ENCODE data around the gene PRXL2A.

The PRXL2A gene

DNA sequence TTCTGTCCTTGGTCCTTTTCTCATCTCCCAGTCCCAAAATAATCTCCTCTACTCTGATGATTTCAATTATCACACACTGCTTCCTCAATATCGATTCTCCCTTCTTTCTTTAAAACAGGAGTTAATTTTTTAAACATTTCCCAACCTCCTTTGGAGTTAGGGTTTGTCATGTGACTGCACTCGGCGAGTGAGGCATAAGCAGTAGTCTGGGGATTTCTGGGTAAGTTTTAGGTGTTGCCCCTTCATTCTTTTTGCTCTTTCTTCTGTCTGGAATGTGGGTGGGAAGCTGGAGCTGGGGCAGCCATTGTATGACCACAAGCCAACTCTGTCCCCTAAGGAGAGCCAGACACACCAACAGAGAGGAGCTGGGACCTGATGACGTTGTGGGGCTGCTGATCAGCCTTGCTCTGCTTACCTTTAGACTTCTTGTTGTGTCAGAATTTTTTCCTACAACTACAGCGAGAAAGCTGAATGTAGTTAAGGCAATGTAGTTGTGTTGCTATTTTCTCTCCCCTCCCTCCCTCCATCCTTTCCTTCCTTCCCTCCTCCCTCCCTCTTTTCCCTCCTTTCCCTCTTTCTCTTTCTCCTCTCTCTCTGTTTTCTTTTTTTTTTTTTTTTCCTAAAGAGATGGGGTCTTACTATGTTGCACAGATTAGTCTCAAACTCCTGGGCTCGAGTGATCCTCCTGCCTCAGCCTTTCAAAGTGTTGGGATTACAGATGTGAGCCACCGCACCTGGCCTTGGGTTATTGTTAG is 39.3 kb downstream of the PRXL2A start:
- DNase-seq (ENCODE audit: extremely low spot score) = no peak
- TF ChIP-seq, protein P1, sequence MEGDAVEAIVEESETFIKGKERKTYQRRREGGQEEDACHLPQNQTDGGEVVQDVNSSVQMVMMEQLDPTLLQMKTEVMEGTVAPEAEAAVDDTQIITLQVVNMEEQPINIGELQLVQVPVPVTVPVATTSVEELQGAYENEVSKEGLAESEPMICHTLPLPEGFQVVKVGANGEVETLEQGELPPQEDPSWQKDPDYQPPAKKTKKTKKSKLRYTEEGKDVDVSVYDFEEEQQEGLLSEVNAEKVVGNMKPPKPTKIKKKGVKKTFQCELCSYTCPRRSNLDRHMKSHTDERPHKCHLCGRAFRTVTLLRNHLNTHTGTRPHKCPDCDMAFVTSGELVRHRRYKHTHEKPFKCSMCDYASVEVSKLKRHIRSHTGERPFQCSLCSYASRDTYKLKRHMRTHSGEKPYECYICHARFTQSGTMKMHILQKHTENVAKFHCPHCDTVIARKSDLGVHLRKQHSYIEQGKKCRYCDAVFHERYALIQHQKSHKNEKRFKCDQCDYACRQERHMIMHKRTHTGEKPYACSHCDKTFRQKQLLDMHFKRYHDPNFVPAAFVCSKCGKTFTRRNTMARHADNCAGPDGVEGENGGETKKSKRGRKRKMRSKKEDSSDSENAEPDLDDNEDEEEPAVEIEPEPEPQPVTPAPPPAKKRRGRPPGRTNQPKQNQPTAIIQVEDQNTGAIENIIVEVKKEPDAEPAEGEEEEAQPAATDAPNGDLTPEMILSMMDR (IDR thresholded peaks at IDR 0.05; ENCODE audit: control extremely low read depth, extremely low read depth, low read depth, missing control alignments) = no peak
- ChIA-PET CTCF (interaction anchor here (1.8 to 50.4 kb wide), 5 partner anchors 9 to 65 kb away, joined by 3 to 1060 read pairs (median 7); no protein-coding TSS in a partner anchor), POLR2A (interaction anchor here (0.6 kb wide), 1 partner anchor 28 kb away, joined by 3 read pairs; no protein-coding TSS in a partner anchor)

DNA sequence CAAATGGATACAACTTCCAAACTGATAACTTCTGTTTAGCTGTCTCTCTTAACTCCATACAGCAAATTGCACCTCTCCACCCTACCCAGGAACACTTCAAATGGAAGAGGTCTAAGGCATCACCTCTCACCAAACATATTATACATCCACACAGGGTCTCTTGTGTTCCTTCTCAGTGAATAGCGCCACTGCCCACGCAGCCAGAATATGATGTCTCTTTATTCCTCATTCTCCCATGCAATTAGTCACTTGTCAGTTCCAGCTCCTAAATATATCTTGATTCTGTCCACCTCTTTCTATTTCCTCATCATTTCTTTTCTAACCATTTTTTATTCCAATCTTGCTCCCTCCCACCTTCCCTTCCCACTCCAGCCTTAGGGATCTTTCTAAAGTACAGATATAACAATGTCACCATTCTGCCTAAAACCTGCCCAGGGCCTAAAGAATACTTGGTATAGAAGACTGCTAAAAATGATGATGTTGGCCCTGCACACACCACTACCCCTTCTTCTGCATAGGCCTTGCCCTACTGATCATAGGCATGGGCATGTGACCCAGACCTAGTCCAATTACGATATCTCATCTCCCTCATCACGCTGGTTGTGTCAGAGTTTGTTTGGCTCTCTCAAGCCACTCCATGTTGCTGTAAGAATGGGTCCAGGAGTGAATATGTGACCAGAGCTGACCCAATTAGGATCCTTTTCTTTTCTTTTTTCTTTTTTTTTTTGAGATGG is 40.0 kb downstream of the PRXL2A start:
- ChIA-PET CTCF (interaction anchor here (1.3 to 50.4 kb wide), 8 partner anchors 10 to 83 kb away, joined by 3 to 1060 read pairs (median 8); no protein-coding TSS in a partner anchor), POLR2A (interaction anchor here (0.6 kb wide), 1 partner anchor 27 kb away, joined by 3 read pairs; no protein-coding TSS in a partner anchor)
- no peak for DNase-seq (ENCODE audit: extremely low spot score)
- TF ChIP-seq, protein P1 (IDR thresholded peaks at IDR 0.05; ENCODE audit: control extremely low read depth, extremely low read depth, low read depth, missing control alignments) = no peak

DNA sequence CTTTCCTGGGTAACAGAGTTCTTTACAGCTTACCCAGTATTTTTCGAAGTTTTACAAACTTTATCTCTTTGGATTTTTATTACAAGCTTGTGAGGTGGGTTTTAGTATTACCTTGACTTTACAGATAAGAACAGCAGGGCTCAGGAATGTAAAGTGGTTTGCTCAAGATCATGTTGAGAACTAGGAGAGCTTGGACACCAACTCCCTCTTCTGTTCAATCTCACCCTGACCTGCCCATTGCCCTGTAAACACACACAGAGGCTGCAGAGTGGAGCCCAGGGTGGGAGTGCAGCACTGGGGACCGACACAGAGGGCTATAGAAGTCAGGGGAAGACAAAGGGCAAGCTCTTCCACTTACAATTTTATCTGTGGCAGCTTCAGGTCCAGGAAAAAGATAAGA is 41.2 kb downstream of the PRXL2A start:
- POLR2A ChIA-PET = interaction anchor here (1.0 kb wide), 1 partner anchor 10 kb away, joined by 3 read pairs; no protein-coding TSS in a partner anchor
- no peak for DNase-seq (ENCODE audit: extremely low spot score)
- CTCF ChIA-PET = interaction anchor here (0.7 to 50.4 kb wide), 10 partner anchors 9 to 150 kb away, joined by 3 to 1060 read pairs (median 6); no protein-coding TSS in a partner anchor
- TF ChIP-seq, protein P1 (IDR thresholded peaks at IDR 0.05; ENCODE audit: control extremely low read depth, extremely low read depth, low read depth, missing control alignments) = no peak

DNA sequence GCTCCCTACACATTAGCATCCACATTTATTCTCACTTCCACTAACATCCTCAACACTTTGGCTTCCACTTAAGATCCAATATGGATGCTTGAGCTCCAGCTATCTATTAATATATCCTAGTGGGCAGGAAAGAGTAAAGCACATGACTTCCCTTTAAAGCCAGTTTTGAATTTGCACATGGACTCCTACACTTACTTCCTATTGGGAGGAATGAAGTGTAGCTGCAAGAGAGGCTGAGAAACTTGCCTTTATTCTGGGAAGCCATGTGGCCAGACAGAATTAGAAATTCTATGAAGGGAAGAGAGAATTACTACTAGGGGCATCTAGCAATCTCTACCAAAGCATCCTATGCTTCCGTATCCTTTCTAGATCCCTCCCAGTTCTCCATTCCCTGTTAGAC is 42.8 kb downstream of the PRXL2A start:
- TF ChIP-seq, protein P1 (IDR thresholded peaks at IDR 0.05; ENCODE audit: control extremely low read depth, extremely low read depth, low read depth, missing control alignments) = no peak
- CTCF ChIA-PET = interaction anchor here (1.6 to 50.4 kb wide), 5 partner anchors 7 to 85 kb away, joined by 4 to 1060 read pairs (median 10); no protein-coding TSS in a partner anchor
- POLR2A ChIA-PET = no interaction called here

DNA sequence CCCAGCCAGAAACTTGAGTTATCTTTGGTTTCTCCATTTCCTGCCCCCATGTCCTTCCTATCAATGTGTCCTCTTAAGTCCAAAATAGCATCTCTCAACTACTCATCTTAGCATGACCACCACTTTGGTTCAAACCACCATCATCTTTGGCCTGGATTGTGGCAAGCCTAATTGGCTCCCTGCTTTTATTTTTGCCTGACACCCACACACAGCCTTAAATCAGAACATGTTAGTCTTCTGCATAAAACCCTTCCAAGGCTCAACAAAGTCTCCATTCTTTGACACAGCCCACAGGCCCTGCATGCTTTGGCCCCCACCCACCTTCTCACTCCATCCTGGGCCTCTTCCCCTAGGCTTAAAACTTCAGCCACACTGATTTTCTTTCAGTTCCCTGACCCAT is 43.7 kb downstream of the PRXL2A start:
- ChIA-PET POLR2A (no interaction called here), CTCF (interaction anchor here (0.9 to 50.4 kb wide), 4 partner anchors 8 to 57 kb away, joined by 3 to 1060 read pairs (median 18); no protein-coding TSS in a partner anchor)
- TF ChIP-seq, protein P1 (IDR thresholded peaks at IDR 0.05; ENCODE audit: control extremely low read depth, extremely low read depth, low read depth, missing control alignments) = no peak
- no peak for DNase-seq (ENCODE audit: extremely low spot score)

More for the DNA sequence above, 42.8 kb downstream of the PRXL2A start:
- DNase-seq (ENCODE audit: extremely low spot score) = no peak

DNA sequence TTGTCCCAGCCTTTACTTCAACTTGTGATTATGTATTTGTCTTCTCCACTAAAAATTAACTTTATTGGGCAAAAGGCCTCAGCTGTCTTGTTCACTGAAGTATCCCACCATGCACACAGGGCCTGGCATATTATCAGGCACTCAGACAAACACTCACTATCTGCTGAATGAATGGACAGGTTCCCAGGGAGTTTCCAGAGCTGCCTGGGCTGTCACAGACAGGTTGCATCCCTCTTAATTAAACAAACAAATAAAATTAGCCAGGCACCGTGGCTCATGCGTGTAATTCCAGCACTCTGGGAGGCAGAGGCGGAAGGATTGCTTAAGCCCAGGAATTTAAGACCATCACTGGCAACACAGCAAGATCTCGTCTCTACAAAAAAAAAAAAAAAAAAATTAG is 44.3 kb downstream of the PRXL2A start:
- CTCF ChIA-PET = interaction anchor here (0.9 to 50.4 kb wide), 5 partner anchors 8 to 56 kb away, joined by 3 to 1060 read pairs (median 9); no protein-coding TSS in a partner anchor
- DNase-seq (ENCODE audit: extremely low spot score) = no peak
- POLR2A ChIA-PET = no interaction called here
- TF ChIP-seq, protein P1 (IDR thresholded peaks at IDR 0.05; ENCODE audit: control extremely low read depth, extremely low read depth, low read depth, missing control alignments) = no peak

All from GM10248 (cell line).